Measurements from ENCODE around the gene NXPH3.

DNA sequence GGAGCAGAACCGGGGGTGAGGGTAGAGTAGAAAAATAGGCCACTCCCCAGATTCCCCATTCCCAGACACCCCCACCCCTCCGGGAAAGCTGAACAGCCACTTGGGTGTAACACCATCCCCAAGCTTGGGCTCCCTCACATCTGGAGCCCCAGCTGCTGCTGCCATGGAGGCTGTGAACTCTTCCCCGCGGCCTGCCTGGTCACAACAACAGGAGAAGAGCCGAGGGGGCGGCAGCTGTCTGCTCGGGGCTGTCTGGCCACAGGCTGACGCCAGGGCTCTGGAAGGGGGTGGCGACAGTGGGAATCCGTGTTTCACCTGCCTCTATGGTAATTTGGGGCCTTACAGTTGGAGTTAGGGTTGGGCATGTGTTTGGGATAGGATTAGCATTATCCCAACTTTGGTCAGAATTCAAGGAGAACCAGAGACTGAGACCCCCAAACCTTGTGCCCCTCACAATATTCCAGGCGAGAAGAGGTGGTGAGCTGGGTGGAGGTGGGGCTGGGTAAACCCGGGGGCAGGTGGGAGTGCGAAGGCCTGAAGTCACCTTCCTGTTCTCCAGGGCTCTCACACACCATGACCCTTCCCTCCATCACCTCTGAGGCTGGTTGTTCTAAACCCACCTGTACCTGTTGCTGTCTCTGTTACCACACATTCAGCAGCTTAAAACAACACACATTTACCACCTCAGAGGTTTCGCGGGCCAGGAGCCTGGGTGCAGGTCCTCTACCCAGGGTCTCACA lies 29.7 kb upstream of the NXPH3 start:
- TF ChIP-seq POLR2A (IDR thresholded peaks at IDR 0.05): no peak
- TF ChIP-seq, protein P1, sequence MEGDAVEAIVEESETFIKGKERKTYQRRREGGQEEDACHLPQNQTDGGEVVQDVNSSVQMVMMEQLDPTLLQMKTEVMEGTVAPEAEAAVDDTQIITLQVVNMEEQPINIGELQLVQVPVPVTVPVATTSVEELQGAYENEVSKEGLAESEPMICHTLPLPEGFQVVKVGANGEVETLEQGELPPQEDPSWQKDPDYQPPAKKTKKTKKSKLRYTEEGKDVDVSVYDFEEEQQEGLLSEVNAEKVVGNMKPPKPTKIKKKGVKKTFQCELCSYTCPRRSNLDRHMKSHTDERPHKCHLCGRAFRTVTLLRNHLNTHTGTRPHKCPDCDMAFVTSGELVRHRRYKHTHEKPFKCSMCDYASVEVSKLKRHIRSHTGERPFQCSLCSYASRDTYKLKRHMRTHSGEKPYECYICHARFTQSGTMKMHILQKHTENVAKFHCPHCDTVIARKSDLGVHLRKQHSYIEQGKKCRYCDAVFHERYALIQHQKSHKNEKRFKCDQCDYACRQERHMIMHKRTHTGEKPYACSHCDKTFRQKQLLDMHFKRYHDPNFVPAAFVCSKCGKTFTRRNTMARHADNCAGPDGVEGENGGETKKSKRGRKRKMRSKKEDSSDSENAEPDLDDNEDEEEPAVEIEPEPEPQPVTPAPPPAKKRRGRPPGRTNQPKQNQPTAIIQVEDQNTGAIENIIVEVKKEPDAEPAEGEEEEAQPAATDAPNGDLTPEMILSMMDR (IDR thresholded peaks at IDR 0.05): no peak
